K562 (cell line): ENCODE data around the gene TSC22D1. TPM values are rescaled to one million over a fixed set of nuclear protein-coding genes. Genes with fewer than 3 reads are reported as not detected.

Source experiments
- ATAC-seq: fragments of 200-7000 bp; cut with Tn5 transposase; 3 replicates; pipeline ENCODE4 v1.9.1; 2020; ENCODE audit warnings: moderate library complexity
- BruUV-seq: library from RNA; stranded (reverse); fragments of 400-500 nt; replicated peaks from 2 replicates; lab custom pipeline; 2021; lab: Mats Ljungman, UMichigan
- CTCF ChIA-PET: fragments of 300-600 bp; formaldehyde crosslinking; extraction: SDS; loops from one replicate; lab custom pipeline; 2021; ENCODE audit warnings: low intra/inter-chr PET ratio; lab: Yijun Ruan, JAX
- POLR2A ChIA-PET: fragments of 300-600, 350-650 bp; sonication (Branson Sonifier 250); formaldehyde crosslinking; extraction: SDS; loops from one replicate; lab custom pipeline; 2021; ENCODE audit warnings: antibody characterized with exemption, inconsistent platforms; lab: Yijun Ruan, JAX
- DNase-seq, 4 experiments: peaks; one replicate each; pipeline versions ENCODE4 v3.0.0 to v3.0.0-alpha.2; 2011 to 2018; ENCODE audit warnings: low spot score in 3 of 4, mixed read lengths in 3 of 4; ENCODE audit errors: extremely low read depth in 1 of 4
- FAIRE-seq: peaks from 2 replicates; lab custom pipeline; 2011; peaks lifted over from hg19 to GRCh38; lab: Jason Lieb, UNC
- H2AFZ ChIP-seq: 2 replicates; pipeline ENCODE4 v1.6.0; 2011; ENCODE audit warnings: low read depth, low read length, control low read depth, inconsistent platforms
- H3K27ac ChIP-seq: fragments of 200-600 bp; 3 replicates; pipeline ENCODE4 v1.8.0; 2011; ENCODE audit warnings: low read depth, mild to moderate bottlenecking, control low read depth, inconsistent platforms, low read length, moderate library complexity, mixed read lengths; ENCODE audit errors: extremely low read depth
- H3K27me3 ChIP-seq, 2 experiments: fragments of 300-600 bp in 1 of 2; 2 replicates in 1 of 2; 3 replicates in 1 of 2; pipeline versions ENCODE4 v1.6.0 to v1.8.0; 2011; ENCODE audit warnings: inconsistent platforms in 2 of 2, low read length in 2 of 2, mild to moderate bottlenecking in 1 of 2, mixed read lengths in 1 of 2, moderate library complexity in 1 of 2; ENCODE audit not compliant: control insufficient read depth in 2 of 2, insufficient read depth in 2 of 2
- H3K36me3 ChIP-seq: fragments of 300-600 bp; 3 replicates; pipeline ENCODE4 v1.8.0; 2011; ENCODE audit warnings: mild to moderate bottlenecking, low read length, inconsistent platforms; ENCODE audit not compliant: control insufficient read depth, insufficient read depth
- H3K4me1 ChIP-seq, 2 experiments: fragments of 200-600 bp in 1 of 2; replicated peaks in 1 of 2; 2 replicates in 1 of 2; 3 replicates in 1 of 2; pipeline versions ENCODE4 v1.5.1 to v1.8.0; 2011; ENCODE audit warnings: inconsistent platforms in 2 of 2, low read length in 2 of 2, mild to moderate bottlenecking in 1 of 2, mixed read lengths in 1 of 2, moderate library complexity in 1 of 2; ENCODE audit not compliant: control insufficient read depth in 2 of 2, insufficient read depth in 2 of 2
- H3K4me2 ChIP-seq: 2 replicates; pipeline ENCODE4 v1.6.1; 2011; ENCODE audit warnings: low read length, control low read depth, inconsistent platforms, mixed read lengths; ENCODE audit not compliant: insufficient read depth
- H3K4me3 ChIP-seq: fragments of 200-600 bp; sonication (generic), shearing (Covaris generic); 2 replicates; pipeline ENCODE4 v1.5.1; 2016; ENCODE audit warnings: control low read depth, inconsistent platforms
- H3K79me2 ChIP-seq: fragments of 200-600 bp; 3 replicates; pipeline ENCODE4 v1.8.0; 2011; ENCODE audit warnings: low read length, inconsistent platforms; ENCODE audit not compliant: control insufficient read depth, insufficient read depth
- H3K9ac ChIP-seq, 2 experiments: 2 replicates each; pipeline versions ENCODE4 v1.6.0 to v1.6.1; 2011; ENCODE audit warnings: low read depth in 2 of 2, low read length in 2 of 2, control low read depth in 1 of 2, inconsistent platforms in 1 of 2, mild to moderate bottlenecking in 1 of 2, mixed read lengths in 1 of 2; ENCODE audit not compliant: insufficient read depth in 1 of 2
- H3K9me1 ChIP-seq: one replicate; pipeline ENCODE4 v1.6.0; 2011; ENCODE audit warnings: inconsistent platforms, mild to moderate bottlenecking, low read length, moderate library complexity; ENCODE audit not compliant: control insufficient read depth, insufficient read depth
- H3K9me3 ChIP-seq: replicated peaks from 2 replicates; pipeline ENCODE4 v1.5.1; 2011; ENCODE audit warnings: low read depth, low read length, inconsistent platforms; ENCODE audit not compliant: control insufficient read depth, insufficient read depth
- H4K20me1 ChIP-seq: replicated peaks from 2 replicates; pipeline ENCODE4 v1.6.1; 2011; ENCODE audit warnings: low read length, inconsistent platforms, mixed read lengths; ENCODE audit not compliant: control insufficient read depth, insufficient read depth
- DACH1 ChIP-seq: fragments of 450-650 bp; IDR thresholded peaks from 2 replicates; pipeline ENCODE4 v1.6.1; 2018; ENCODE audit not compliant: partially characterized antibody
- MTF1 ChIP-seq: fragments of 250-450 bp; sonication (Bioruptor Pico); IDR thresholded peaks from 2 replicates; pipeline ENCODE4 v1.9.0; 2021; ENCODE audit warnings: moderate library complexity, mild to moderate bottlenecking, inconsistent platforms, borderline replicate concordance
- SMARCC2 ChIP-seq: fragments of 450-650 bp; IDR thresholded peaks from 2 replicates; pipeline ENCODE4 v1.6.1; 2017; ENCODE audit warnings: antibody characterized with exemption, moderate library complexity, mild to moderate bottlenecking, low read depth
- SREBF1 ChIP-seq: fragments of 150-350 bp; IDR thresholded peaks from 2 replicates; pipeline ENCODE4 v1.6.1; 2014; ENCODE audit warnings: antibody characterized with exemption, low read depth, low read length, borderline replicate concordance
- TBL1XR1 ChIP-seq, 2 experiments: IDR thresholded peaks; 2 replicates each; pipeline ENCODE4 v1.6.1; 2012; ENCODE audit warnings: improper control_type of control experiment in 2 of 2, low read length in 2 of 2, mild to moderate bottlenecking in 1 of 2
- ZBTB7A ChIP-seq: IDR thresholded peaks from 2 replicates; pipeline ENCODE4 v1.6.1; 2011; ENCODE audit warnings: low read depth, mild to moderate bottlenecking, low read length, moderate library complexity, borderline replicate concordance; ENCODE audit not compliant: control insufficient read depth
- ZC3H11A ChIP-seq: IDR thresholded peaks from 2 replicates; pipeline ENCODE4 v1.6.1; 2012; ENCODE audit warnings: low read depth, low read length, improper control_type of control experiment
- ZNF282 ChIP-seq: sonication (generic); formaldehyde crosslinking; IDR thresholded peaks from 2 replicates; pipeline ENCODE4 v1.8.1; 2023; ENCODE audit warnings: missing genetic modification reagents
- ZNF431 ChIP-seq: sonication (generic); formaldehyde crosslinking; IDR thresholded peaks from 2 replicates; pipeline ENCODE4 v1.8.0; 2022; ENCODE audit warnings: mild to moderate bottlenecking, missing genetic modification reagents
- ZNF830 ChIP-seq: fragments of 250-450 bp; sonication (Bioruptor Pico); IDR thresholded peaks from 2 replicates; pipeline ENCODE4 v1.5.0; 2021; ENCODE audit warnings: mild to moderate bottlenecking
- WGBS: fragments of 100-300 bp; shearing (Covaris generic); methylation state at CpG from one replicate; pipeline ENCODE4 v1.1.6; 2016; ENCODE audit warnings: low coverage, mixed read lengths; ENCODE audit not compliant: insufficient coverage; ENCODE audit errors: missing lambda C conversion rate; 5-methylcytosine and 5-hydroxymethylcytosine counted together
- in situ Hi-C: fragments of 300-500 bp; cut with MboI; formaldehyde crosslinking; loops from 4 replicates; pipeline ENCODE4 v1.15.0; 2018; ENCODE audit warnings: inconsistent platforms, mixed read lengths
- intact Hi-C: fragments of 100-400 bp; cut with micrococcal nuclease; formaldehyde crosslinking; loops from 2 replicates; pipeline ENCODE4 v1.14.2; 2022
- polyA plus RNA-seq, 8 experiments: library from polyadenylated mRNA; depleted of rRNA in 4 of 8; stranded (reverse) in 5 of 8; unstranded in 3 of 8; fragments of >200 nt; fragmentation: Nextera tagmentation in 2 of 8; fragmentation: Illumina TruSeq in 1 of 8; extraction: Ambion mirVana in 2 of 8; extraction: Trizol in 1 of 8; gene quantifications; 2 replicates each; pipeline versions ENCODE4 v1.2.1 to v1.2.3, GENCODE V29; 2011 to 2014; ENCODE audit warnings: inconsistent platforms in 1 of 8, missing spikeins in 1 of 8
- total RNA-seq, 7 experiments: library from RNA; depleted of rRNA in 6 of 7; stranded (reverse); fragments of >200 nt in 6 of 7; fragmentation: Illumina TruSeq in 2 of 7; extraction: Trizol in 2 of 7; gene quantifications; 2 replicates each; pipeline versions ENCODE4 v1.2.1 to v1.2.3, GENCODE V29; 2011 to 2021; ENCODE audit warnings: low replicate concordance in 1 of 7
- TF ChIP-seq, protein P1 (sequence below): fragments of 250-450 bp; sonication (Bioruptor Pico); IDR thresholded peaks from 2 replicates; pipeline ENCODE4 v1.8.0; 2022; ENCODE audit warnings: inconsistent platforms, mild to moderate bottlenecking, moderate library complexity, borderline replicate concordance
- TF ChIP-seq, protein P2 (sequence below): fragments of 450-650 bp; IDR thresholded peaks from 2 replicates; pipeline ENCODE4 v1.6.1; 2017; ENCODE audit warnings: antibody characterized with exemption
- TF ChIP-seq, protein P3 (sequence below): sonication (generic); formaldehyde crosslinking; IDR thresholded peaks from 2 replicates; pipeline ENCODE4 v1.8.1; 2023; ENCODE audit warnings: mild to moderate bottlenecking, missing genetic modification reagents
- TF ChIP-seq, protein P4 (sequence below): fragments of 250-450 bp; sonication (Bioruptor Pico); IDR thresholded peaks from 2 replicates; pipeline ENCODE4 v1.8.0; 2021; ENCODE audit warnings: moderate library complexity, mild to moderate bottlenecking, inconsistent platforms
- TF ChIP-seq, protein P5 (sequence below): sonication (generic); formaldehyde crosslinking; IDR thresholded peaks from 2 replicates; pipeline ENCODE4 v1.8.1; 2022; ENCODE audit warnings: missing genetic modification reagents

The TSC22D1 gene
- total and polyA plus RNA-seq, 9 of the 15 experiments (the other 6 are each of a cell fraction or from before 2014, with no cell fraction given) = 2.6 to 19.8 (median 8.4) TPM

DNA sequence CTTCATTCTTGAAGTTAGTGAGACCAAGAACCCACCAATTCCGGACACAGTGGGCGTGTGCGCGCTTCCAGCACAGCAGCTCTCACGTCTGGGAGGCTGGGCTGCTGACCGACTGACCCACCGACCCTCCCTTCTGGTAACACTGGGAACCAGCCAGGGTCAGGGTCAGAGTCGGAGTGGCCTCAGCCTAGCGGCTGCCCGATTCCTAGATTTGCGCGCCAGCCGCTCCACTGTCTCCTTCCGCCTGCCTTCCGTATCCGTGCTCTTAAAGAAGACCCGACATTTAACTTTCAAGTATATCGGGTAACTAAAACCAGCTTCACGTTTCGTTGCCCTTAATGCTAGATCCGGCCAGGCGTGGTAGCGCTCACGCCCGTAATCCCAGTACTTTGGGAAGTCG lies 161.4 kb downstream of the TSC22D1 start:
- no peak for DNase-seq
- ChIA-PET POLR2A (interaction anchor here (1.4 kb wide), 1 partner anchor 12 kb away, joined by 3 read pairs; no protein-coding TSS in a partner anchor), CTCF (no interaction called here)
- in situ Hi-C loops = no loop called here
- no peaks in the 10 kb centered on the region for H3K27me3 ChIP-seq
- ATAC-seq = no peak
- H3K9ac ChIP-seq = no peak overlapping the region
- H3K79me2 ChIP-seq = no peaks in the 10 kb centered on the region
- no peaks in the 10 kb centered on the region for H4K20me1 ChIP-seq
- no peak overlapping the region for H3K4me3 ChIP-seq
- H3K4me2 ChIP-seq = no peak overlapping the region
- no peaks in the 10 kb centered on the region for H3K9me1 ChIP-seq
- no peak overlapping the region for H2AFZ ChIP-seq
- H3K4me1 ChIP-seq = peaks cover 8 to 15% of the 10 kb centered on the region in 2 experiments; a peak in 4 of 5 replicates
- intact Hi-C loops = no loop called here
- 82% methylated on average over 13 of the region's 26 CpGs for WGBS
- no peak for FAIRE-seq
- no peak overlapping the region for H3K27ac ChIP-seq
- H3K36me3 ChIP-seq = no peaks in the 10 kb centered on the region
- no peaks in the 10 kb centered on the region for H3K9me3 ChIP-seq
- no TSS peak for BruUV-seq
- TF ChIP-seq, protein P1, sequence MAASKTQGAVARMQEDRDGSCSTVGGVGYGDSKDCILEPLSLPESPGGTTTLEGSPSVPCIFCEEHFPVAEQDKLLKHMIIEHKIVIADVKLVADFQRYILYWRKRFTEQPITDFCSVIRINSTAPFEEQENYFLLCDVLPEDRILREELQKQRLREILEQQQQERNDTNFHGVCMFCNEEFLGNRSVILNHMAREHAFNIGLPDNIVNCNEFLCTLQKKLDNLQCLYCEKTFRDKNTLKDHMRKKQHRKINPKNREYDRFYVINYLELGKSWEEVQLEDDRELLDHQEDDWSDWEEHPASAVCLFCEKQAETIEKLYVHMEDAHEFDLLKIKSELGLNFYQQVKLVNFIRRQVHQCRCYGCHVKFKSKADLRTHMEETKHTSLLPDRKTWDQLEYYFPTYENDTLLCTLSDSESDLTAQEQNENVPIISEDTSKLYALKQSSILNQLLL (CRISPR knock-in tag) = no peak
- no peak for TF ChIP-seq ZBTB7A
- TF ChIP-seq, protein P2, sequence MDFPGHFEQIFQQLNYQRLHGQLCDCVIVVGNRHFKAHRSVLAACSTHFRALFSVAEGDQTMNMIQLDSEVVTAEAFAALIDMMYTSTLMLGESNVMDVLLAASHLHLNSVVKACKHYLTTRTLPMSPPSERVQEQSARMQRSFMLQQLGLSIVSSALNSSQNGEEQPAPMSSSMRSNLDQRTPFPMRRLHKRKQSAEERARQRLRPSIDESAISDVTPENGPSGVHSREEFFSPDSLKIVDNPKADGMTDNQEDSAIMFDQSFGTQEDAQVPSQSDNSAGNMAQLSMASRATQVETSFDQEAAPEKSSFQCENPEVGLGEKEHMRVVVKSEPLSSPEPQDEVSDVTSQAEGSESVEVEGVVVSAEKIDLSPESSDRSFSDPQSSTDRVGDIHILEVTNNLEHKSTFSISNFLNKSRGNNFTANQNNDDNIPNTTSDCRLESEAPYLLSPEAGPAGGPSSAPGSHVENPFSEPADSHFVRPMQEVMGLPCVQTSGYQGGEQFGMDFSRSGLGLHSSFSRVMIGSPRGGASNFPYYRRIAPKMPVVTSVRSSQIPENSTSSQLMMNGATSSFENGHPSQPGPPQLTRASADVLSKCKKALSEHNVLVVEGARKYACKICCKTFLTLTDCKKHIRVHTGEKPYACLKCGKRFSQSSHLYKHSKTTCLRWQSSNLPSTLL = no peak
- TF ChIP-seq ZNF431 (CRISPR knock-in tag) = no peak
- TF ChIP-seq ZNF830 = no peak
- TF ChIP-seq SMARCC2 = no peak
- no peak for TF ChIP-seq DACH1
- TF ChIP-seq ZC3H11A = no peak
- no peak for TF ChIP-seq TBL1XR1 (IDR thresholded peaks at IDR 0.05; ENCODE audit: low read length in 2 of 2)
- TF ChIP-seq, protein P3, sequence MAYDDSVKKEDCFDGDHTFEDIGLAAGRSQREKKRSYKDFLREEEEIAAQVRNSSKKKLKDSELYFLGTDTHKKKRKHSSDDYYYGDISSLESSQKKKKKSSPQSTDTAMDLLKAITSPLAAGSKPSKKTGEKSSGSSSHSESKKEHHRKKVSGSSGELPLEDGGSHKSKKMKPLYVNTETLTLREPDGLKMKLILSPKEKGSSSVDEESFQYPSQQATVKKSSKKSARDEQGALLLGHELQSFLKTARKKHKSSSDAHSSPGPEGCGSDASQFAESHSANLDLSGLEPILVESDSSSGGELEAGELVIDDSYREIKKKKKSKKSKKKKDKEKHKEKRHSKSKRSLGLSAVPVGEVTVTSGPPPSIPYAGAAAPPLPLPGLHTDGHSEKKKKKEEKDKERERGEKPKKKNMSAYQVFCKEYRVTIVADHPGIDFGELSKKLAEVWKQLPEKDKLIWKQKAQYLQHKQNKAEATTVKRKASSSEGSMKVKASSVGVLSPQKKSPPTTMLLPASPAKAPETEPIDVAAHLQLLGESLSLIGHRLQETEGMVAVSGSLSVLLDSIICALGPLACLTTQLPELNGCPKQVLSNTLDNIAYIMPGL = no peak
- TF ChIP-seq SREBF1 = no peak
- TF ChIP-seq, protein P4, sequence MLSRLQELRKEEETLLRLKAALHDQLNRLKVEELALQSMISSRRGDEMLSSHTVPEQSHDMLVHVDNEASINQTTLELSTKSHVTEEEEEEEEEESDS (CRISPR knock-in tag) = no peak
- no peak for TF ChIP-seq MTF1 (CRISPR knock-in tag)
- TF ChIP-seq, protein P5, sequence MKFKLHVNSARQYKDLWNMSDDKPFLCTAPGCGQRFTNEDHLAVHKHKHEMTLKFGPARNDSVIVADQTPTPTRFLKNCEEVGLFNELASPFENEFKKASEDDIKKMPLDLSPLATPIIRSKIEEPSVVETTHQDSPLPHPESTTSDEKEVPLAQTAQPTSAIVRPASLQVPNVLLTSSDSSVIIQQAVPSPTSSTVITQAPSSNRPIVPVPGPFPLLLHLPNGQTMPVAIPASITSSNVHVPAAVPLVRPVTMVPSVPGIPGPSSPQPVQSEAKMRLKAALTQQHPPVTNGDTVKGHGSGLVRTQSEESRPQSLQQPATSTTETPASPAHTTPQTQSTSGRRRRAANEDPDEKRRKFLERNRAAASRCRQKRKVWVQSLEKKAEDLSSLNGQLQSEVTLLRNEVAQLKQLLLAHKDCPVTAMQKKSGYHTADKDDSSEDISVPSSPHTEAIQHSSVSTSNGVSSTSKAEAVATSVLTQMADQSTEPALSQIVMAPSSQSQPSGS (CRISPR knock-in tag) = no peak
- TF ChIP-seq ZNF282 (CRISPR knock-in tag) = no peak
